GM18498 (cell line): ENCODE measurements around the gene CCNG1.
"Not testable (repeated sequence)": the region's sequence is repeated elsewhere in the genome, so short reads cannot be mapped to it uniquely, and the experiment has no call there.

ENCODE experiments used
- ATAC-seq: cut with Tn5 transposase; IDR thresholded peaks from one replicate; pipeline ENCODE4 v1.9.1; 2021; ENCODE audit warnings: mild to moderate bottlenecking, moderate library complexity; ENCODE audit not compliant: unreplicated experiment

The CCNG1 gene

DNA sequence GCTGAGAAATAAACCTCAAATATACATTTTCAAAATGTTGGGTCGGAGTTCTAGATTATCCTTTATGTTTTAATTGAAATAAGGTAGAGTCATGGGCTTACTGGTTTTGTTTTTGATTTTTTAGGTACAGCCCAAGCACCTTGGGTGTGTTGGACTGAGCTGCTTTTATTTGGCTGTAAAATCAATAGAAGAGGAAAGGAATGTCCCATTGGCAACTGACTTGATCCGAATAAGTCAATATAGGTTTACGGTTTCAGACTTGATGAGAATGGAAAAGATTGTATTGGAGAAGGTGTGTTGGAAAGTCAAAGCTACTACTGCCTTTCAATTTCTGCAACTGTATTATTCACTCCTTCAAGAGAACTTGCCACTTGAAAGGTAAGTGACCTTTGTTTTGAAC lies 3.6 kb downstream of the CCNG1 start:
- no peak for ATAC-seq

DNA sequence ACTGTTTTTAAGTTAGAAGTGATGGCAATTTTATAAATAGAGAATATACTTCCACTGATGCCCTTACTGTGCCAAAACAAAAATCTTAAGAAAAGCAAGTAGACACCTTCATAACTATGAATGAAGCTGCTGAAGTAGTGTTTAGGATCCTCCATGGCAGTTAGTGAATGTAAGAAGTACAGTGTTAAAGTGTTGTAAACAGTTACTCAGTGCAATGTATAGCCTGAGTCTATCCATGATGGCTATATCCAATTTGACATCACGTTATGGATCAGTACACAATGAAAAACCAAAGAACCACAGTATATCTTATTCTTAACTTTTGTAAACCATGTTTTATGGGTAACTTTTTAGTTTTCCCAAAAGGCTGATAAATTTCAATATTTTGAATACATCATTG lies 7.1 kb downstream of the CCNG1 start:
- ATAC-seq: no peak

DNA sequence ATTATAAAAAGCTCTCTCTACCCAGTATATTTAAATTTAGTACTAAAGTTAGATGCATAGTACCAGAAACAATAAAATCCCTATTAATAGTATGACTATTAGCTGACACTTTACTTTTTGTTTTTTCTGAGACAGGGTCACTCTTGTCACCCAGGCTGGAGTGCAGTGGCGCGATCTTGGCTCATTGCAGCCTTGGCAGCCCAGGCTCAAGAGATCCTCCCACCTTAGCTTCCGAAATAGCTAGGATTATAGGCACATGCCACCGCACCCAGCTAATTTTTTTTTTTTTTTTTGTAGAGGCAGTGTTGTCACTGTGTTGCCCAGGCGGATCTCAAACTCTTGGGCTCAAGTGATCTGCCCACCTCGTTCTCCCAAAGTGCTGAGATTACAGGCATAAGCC lies 8.0 kb downstream of the CCNG1 start:
- no peak for ATAC-seq

DNA sequence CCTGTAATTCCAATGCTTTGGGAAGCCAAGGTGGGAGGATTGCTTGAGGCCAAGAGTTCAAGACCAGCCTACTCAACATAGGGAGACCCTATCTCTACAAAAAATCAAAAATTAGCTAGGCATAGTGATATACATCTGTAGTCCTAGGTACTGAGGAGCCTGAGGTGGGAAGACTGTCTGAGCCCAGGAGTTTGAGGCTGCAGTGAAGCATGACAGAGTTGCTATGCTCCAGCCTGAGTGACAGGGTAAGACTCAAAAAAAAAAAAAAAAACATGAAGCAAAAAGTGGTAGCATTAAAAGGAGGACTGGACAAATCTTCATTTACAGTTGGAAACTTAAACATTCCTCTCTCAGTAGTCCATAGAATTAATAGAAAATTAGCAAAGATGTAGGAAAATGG lies 9.8 kb downstream of the CCNG1 start:
- ATAC-seq: no peak

DNA sequence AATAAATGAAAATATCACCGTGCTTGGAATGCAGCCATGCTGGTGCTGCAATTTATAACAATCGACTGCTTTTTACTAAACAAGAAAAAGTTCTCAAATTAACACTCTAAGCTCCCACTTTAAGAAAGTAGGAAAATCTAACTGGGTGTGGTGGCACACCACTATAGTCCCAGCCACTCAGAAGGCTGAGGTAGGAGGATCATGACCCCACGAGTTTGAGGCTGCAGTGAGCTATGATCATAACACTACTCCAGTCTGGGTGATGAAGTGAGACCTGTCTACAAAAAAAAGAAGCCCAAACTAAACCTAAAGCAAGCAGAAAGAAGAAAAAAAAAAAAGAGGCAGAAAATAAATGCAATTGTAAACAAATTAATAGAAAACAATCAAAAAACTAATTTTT lies 10.5 kb downstream of the CCNG1 start:
- ATAC-seq: no peak

DNA sequence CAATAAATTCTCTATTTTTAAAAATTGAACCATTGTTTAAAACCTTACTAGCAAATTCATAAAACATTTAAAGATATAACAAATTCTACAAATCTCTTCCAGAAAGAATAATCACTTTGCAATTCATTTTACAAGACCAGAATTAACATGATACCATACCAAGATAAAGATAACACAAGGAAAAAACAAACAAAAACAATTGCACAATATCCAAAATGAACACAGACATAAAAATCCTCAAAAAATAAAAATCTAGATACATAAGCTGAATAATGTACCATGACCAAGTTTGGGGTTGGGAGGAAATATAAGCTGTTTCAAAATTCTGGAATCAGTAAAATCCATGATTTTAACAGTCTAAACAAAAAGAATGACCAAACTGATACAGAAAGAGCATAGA lies 11.1 kb downstream of the CCNG1 start:
- ATAC-seq: no peak

DNA sequence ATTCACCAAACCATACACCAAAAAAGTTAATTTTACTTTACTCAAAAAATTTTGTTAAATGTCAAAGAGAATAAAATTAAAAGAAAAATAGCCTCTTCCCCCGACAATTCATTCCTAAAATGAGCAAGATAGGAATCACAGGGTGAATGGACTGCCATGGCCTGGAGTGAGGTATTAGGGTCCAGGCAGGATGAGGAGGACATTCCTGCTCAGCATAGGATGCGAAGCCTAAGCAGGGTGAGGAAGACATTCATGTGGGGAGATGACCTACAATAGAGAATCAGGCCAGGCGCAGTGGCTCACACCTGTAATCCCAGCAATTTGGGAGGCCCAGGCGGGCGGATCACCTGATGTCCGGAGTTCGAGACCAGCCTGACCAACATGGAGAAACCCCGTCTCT lies 14.1 kb downstream of the CCNG1 start:
- no peak for ATAC-seq

DNA sequence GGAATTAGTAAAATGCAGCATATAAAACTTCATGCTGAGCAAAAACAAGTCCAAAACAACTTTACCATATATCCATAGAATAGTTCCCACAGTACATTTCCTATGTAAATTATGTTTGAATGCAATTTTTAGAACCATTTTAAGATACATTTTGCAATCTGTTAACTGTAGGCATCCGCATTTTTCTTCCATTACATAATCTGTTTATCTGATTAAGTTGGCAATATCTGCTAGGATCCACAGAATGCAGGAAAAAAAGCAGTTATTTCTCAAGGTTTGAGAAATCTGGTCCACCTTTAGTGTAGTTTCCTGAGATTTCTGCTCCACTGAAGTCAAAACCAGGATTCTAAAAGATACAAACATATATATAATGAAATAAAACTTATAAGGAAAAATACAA lies 16.3 kb downstream of the CCNG1 start:
- ATAC-seq: no peak

DNA sequence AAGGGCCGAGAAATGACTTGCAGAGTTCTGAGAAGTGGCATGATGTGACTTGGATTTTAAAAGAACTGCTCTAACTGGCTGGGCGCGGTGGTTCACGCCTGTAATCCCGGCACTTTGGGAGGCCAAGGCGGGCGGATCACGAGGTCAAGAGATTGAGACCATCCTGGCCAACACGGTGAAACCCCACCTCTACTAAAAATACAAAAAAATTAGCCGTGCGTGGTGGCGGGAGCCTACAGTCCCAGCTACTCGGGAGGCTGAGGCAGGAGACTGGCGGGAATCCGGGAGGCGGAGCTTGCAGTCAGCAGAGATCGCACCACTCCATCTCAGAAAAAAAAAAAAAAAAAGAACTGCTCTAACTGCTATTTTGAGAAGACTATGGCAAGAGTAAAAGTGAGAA lies 18.0 kb downstream of the CCNG1 start:
- ATAC-seq: not testable (repeated sequence)

DNA sequence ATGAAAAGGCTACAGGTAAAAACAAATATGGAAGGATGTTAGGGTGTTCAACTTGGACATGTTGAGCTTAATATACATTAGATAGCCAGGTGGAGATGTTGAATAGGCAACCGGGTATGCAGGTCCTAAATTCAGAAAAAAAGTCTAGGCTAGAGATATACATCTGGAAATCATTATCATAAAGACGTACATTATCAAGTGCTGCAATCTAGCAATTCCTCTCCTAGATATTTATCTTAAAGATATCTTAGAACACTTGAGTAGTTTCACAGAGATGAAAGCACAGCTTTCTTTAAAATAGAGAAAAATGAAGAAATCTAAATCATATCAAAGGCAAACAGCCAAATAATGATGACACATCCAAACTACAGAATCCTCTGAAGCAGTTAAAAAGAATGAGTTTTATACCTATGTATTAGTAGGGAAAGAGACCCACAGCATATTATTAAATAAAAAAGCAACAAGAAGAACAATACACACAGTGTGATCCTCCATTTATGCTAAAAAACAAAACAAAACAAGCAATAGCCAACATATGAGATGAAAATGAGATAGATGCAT lies 18.7 kb downstream of the CCNG1 start:
- ATAC-seq: no peak

DNA sequence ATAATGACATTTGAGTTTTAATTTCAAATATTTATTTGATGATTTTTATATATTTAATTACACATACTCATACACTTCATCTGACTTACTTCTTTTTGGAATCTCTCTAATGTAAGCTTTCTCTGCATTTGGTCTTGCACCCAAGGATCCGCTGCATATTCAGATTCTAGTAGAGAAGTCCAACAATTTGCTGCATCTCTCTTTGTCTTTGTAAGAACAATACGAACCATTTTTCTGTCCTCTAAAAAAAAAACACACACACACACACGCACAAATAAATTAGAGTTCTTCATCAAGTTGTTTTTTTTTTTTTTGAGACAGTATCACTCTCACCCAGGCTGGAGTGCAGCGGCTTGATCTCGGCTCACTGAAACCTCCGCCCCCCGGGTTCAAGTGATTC lies 19.4 kb downstream of the CCNG1 start:
- no peak for ATAC-seq

DNA sequence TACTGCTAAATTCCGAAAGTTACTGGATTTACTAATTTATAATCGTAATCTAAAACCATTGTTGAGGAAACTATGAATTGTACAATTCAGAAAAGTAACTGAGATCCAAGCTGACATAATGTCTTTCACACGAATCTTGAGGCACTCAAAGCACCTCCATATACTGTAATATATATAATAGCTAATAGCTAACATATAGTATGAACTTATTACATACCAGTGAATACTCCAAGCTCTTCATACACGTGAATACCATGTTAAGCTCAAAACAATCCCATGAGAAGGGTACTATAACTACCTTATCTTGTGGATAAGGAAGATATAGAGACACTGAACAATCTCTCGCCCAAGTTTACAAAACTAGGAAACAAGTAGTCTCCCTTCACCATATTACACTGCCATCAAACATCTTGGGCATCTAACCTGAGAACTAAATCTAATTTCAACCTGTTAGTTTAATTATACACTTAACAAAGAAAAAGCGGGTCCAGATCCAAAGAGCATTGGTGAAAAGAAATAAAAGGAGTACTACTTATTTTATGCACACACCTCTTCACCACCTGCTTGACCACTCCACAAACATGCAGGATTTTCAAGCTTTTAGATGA lies 21.5 kb downstream of the CCNG1 start:
- no peak for ATAC-seq

DNA sequence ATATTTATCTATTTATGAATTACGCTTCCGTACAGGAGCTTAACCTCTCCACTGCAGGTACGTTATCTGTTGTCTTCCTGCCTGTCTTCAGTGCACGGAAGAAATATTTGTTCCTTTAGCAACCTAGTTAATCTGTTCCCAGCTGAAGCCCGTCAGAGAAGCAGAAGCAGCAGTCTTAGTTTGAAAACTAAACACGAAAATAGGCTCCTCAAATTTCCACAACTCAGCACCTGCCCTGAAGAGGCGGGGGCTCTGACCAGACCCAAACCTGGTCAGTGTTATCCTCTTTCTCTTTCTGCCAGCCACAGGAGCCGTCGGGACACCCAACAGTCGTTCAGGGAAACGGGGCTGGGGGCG lies 22.0 kb downstream of the CCNG1 start:
- peak; percentile 5 for ATAC-seq

DNA sequence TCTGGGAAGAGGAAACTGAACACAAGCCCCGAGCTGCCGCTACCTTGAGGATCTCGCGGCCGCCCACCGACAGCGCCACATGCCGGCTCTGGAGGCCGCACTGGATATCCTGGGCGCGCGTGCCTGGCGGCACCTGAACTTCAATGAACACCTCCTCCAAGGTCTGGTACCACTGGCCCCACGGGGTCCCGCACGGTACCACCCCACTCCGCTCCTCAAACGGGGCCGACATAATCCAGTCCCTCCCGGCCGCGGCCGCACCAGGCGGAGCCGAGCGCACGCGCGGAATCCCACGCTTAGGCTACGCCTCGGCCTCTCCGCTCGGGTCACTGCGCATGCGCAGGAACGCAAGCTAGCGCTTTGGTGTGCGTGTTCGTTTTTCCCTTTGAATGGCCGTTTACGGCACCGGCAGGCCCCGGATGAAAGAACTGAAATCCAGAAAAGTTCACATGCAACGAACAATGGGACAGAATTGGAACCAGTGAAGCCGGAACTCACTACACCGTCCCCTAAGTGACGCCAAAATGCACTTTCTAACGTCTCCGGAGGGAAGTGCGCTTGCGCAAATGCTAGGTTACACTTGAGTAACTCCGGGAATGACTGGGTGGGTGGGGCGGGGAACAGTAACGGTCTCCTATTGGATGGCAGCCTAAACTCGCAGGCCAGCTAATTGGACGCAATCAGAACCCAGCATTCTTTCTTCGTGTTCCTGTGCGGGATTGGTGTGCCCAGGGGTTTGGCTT lies 22.6 kb downstream of the CCNG1 start, which contains the start of gene NUDCD2:
TSS of gene NUDCD2 (minus strand) at position 284 of the 743 bp plus-strand sequence. CDS start at position 232, 52 bp downstream.
- peak; percentile 79 for ATAC-seq

DNA sequence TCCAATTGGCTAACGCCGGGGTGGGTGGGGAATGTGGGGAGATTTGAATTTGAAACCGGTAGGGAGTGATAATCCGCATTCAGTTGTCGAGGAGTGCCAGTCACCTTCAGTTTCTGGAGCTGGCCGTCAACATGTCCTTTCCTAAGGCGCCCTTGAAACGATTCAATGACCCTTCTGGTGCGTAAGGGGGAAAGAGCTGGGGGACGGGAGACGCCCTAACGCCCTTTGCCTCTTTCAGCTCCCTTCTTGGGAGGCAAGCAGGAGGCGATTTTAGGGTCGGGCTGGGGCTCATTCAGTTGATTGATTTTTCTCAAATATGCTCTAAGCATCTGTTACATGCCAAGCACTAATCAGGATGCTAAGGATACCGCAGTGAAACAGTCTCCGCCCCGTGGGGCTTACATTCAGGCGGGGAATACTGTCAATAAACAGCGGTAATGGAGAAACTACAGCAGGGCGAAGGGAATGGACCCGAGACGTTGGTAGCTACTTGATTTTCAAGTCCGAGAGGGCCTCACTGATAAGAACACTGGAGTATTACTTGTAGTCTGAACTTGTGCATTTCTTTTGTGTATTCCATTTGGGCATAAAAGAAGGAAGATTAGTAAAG lies 23.3 kb downstream of the CCNG1 start, which contains the start of gene HMMR:
TSS of gene HMMR (plus strand) at position 71 of the 610 bp plus-strand sequence. CDS start at position 132, 61 bp downstream.
- ATAC-seq: peak; percentile 2

DNA sequence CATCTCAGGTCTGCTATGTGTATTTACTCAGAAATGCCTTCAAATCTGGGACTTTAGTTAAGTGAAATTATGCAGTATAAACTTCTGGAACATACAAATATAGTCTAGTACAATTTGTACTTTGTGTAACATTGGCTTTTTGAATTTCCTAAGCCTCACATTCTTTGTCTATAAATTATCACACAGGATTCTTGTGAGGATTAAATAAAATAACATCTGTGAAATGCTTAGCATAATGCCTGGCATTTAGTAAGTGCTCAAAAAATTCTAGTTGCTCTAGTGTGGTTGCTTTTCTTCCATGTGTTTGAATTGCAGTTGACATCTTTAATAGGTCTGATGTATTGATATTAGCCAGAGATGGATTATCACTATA lies 25.7 kb downstream of the CCNG1 start:
- ATAC-seq: no peak

DNA sequence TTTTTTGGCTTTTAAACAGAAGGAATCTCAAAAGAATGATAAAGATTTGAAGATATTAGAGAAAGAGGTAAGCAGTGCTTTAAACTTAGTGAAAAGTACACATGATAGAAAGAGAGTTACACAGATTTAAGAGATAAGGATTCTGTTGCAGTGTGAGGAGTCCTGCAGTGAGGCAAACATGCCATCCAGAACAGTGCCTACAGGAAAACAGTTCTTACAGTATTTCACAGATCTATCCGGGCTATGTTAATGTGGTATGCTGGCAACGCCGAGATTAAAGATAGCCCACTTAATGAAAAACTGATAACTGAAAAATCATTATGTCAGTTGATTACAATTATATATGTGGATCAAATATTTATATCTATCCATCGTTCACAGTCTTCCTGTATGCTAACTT lies 30.3 kb downstream of the CCNG1 start:
- no peak for ATAC-seq

DNA sequence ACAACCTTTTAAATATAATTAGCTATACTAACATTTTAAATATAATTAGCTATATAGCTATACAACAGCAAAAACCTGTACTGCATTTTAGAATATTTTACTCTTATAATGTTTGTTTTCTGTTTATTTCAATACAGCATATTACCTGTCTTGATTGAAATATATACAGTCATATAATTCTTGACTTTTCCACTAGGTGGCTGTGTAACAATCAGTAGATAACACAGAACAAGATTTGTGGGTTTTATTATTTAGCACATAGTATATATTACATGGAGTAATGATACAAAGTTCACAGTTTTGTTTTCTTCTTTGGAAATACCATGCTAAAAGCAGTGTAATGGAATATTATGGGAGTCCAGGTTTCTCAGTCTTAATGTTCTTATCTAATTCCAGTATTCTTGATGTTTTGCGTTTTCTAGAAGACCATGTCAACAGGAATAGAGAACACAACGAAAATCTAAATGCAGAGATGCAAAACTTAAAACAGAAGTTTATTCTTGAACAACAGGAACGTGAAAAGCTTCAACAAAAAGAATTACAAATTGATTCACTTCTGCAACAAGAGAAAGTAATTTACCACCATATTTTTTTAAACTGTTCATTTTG lies 36.3 kb downstream of the CCNG1 start:
- ATAC-seq: peak; percentile 83

DNA sequence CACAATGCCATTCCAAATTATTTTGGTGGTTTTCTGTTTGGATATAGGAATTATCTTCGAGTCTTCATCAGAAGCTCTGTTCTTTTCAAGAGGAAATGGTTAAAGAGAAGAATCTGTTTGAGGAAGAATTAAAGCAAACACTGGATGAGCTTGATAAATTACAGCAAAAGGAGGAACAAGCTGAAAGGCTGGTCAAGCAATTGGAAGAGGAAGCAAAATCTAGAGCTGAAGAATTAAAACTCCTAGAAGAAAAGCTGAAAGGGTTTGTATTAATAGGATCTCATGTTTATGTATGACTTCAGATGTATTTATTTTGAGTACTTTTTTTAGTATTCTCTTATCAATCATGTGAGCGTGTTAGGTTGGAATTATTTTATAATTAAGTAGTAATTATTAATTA lies 38.0 kb downstream of the CCNG1 start:
- no peak for ATAC-seq

DNA sequence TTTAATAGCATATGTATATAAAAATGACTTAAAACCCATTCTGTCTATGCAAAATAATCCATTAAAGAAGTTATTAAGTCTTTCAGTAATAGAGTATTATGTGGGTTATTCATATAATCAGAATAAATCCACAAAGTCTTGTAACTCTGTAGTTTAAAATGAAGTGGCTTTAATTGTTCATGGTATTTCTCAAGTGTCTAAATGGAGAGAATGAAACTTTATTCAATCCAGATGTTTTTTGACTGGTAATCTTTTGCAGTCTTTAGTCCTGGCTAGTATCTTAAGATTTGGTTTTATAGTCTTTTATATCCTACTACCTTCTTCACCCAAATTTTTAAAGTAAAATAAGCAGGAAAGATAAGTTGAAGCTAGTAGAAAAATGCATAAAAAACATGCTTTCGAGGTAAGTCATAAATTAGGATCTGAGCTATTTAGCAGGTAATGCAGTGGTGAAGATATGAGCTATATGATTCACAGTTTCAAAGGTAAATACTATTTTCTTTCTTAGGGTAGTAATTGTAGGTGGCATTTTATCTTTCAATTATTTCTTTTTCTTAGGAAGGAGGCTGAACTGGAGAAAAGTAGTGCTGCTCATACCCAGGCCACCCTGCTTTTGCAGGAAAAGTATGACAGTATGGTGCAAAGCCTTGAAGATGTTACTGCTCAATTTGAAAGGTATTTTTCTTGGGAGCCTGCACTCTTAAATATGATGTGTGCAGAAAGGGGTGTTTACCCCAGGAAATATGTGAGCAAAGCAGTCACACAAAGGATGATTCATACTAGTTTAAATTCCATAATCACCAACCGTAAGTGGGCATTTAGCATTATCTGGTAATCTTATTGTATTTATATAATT lies 41.0 kb downstream of the CCNG1 start:
- ATAC-seq: no peak

DNA sequence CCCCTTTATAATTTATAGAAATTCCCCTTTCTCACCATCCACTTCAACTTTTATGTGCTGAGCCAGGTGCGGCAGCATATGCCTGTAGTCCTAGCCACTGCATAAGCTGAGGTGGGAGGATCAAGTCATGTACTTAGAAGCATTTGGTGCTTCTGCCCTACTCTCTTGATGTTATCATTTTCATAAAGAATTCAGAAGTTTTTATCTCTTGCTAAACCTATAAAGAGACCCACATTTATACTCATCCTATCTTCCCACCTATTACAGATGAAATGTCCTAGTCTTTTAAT lies 41.5 kb downstream of the CCNG1 start:
- ATAC-seq: no peak
